Mesenchymal stem cell (in vitro differentiated cells and primary cell): ENCODE measurements around the gene LAMB4.

ENCODE experiments used
- DNase-seq: peaks from one replicate; pipeline ENCODE4 v3.0.0-alpha.2; 2013
- H2AFZ ChIP-seq: one replicate; pipeline ENCODE4 v1.6.1; 2013; ENCODE audit warnings: low read depth, mild to moderate bottlenecking, control low read depth, inconsistent platforms, low read length, moderate library complexity
- H2AK5ac ChIP-seq: 2 replicates; pipeline ENCODE4 v1.6.1; 2013; ENCODE audit warnings: low read length, moderate library complexity, mild to moderate bottlenecking, inconsistent platforms; ENCODE audit not compliant: severe bottlenecking
- H2BK120ac ChIP-seq: one replicate; pipeline ENCODE4 v1.6.1; 2013; ENCODE audit warnings: low read depth, mild to moderate bottlenecking, inconsistent platforms, low read length, moderate library complexity
- H2BK12ac ChIP-seq, 2 experiments: one replicate each; pipeline ENCODE4 v1.6.1; 2013; ENCODE audit warnings: inconsistent platforms in 2 of 2, low read length in 2 of 2, mild to moderate bottlenecking in 2 of 2, moderate library complexity in 2 of 2, control low read depth in 1 of 2
- H2BK15ac ChIP-seq: one replicate; pipeline ENCODE4 v1.6.1; 2013; ENCODE audit warnings: mild to moderate bottlenecking, low read depth, inconsistent platforms; ENCODE audit not compliant: poor library complexity, severe bottlenecking
- H2BK5ac ChIP-seq: 2 replicates; pipeline ENCODE4 v1.6.1; 2013; ENCODE audit warnings: low read depth, mild to moderate bottlenecking, low read length, control low read depth, inconsistent platforms; ENCODE audit not compliant: poor library complexity, severe bottlenecking
- H3K14ac ChIP-seq, 2 experiments: one replicate each; pipeline ENCODE4 v1.6.1; 2013; ENCODE audit warnings: inconsistent platforms in 2 of 2, low read length in 2 of 2, control low read depth in 1 of 2, mild to moderate bottlenecking in 1 of 2, moderate library complexity in 1 of 2
- H3K18ac ChIP-seq, 2 experiments: one replicate each; pipeline ENCODE4 v1.6.1; 2013; ENCODE audit warnings: inconsistent platforms in 2 of 2, low read length in 2 of 2, control low read depth in 1 of 2, low read depth in 1 of 2, mild to moderate bottlenecking in 1 of 2
- H3K23ac ChIP-seq, 2 experiments: one replicate each; pipeline ENCODE4 v1.6.1; 2013; ENCODE audit warnings: inconsistent platforms in 2 of 2, low read length in 2 of 2, mild to moderate bottlenecking in 2 of 2, moderate library complexity in 2 of 2, control low read depth in 1 of 2
- H3K27ac ChIP-seq: 2 replicates; pipeline ENCODE4 v1.5.1; 2013; ENCODE audit warnings: mild to moderate bottlenecking, moderate library complexity, low read length, control low read depth, inconsistent platforms; ENCODE audit not compliant: poor library complexity, severe bottlenecking
- H3K27me3 ChIP-seq, 2 experiments: 2 replicates each; pipeline versions ENCODE4 v1.6.1 to v1.7.0; 2013; ENCODE audit warnings: low read length in 2 of 2, mild to moderate bottlenecking in 2 of 2, moderate library complexity in 2 of 2, control low read depth in 1 of 2, inconsistent platforms in 1 of 2; ENCODE audit not compliant: control insufficient read depth in 1 of 2, insufficient read depth in 1 of 2
- H3K36me3 ChIP-seq, 2 experiments: 2 replicates each; pipeline versions ENCODE4 v1.6.1 to v1.7.0; 2013; ENCODE audit warnings: low read length in 2 of 2, control low read depth in 1 of 2, inconsistent platforms in 1 of 2, low read depth in 1 of 2, mild to moderate bottlenecking in 1 of 2; ENCODE audit not compliant: insufficient read depth in 2 of 2, control insufficient read depth in 1 of 2
- H3K4ac ChIP-seq, 2 experiments: one replicate each; pipeline ENCODE4 v1.6.1; 2013; ENCODE audit warnings: inconsistent platforms in 2 of 2, low read length in 2 of 2, mild to moderate bottlenecking in 2 of 2, moderate library complexity in 2 of 2, control low read depth in 1 of 2, low read depth in 1 of 2
- H3K4me1 ChIP-seq: 2 replicates; pipeline ENCODE4 v1.6.1; 2013; ENCODE audit warnings: low read depth, low read length, control low read depth; ENCODE audit not compliant: control insufficient read depth, insufficient read depth
- H3K4me2 ChIP-seq: 2 replicates; pipeline ENCODE4 v1.6.1; 2013; ENCODE audit warnings: low read length, mild to moderate bottlenecking, inconsistent platforms; ENCODE audit not compliant: poor library complexity, severe bottlenecking
- H3K4me3 ChIP-seq, 2 experiments: 2 replicates each; pipeline versions ENCODE4 v1.5.1 to v1.7.0; 2013; ENCODE audit warnings: low read length in 2 of 2, mild to moderate bottlenecking in 2 of 2, control low read depth in 1 of 2, low read depth in 1 of 2; ENCODE audit not compliant: insufficient read depth in 1 of 2
- H3K79me1 ChIP-seq: replicated peaks from 2 replicates; pipeline ENCODE4 v1.6.1; 2013; ENCODE audit warnings: mild to moderate bottlenecking, control low read depth, low read length, inconsistent platforms; ENCODE audit not compliant: poor library complexity, severe bottlenecking
- H3K9ac ChIP-seq: 2 replicates; pipeline ENCODE4 v1.7.0; 2013; ENCODE audit warnings: mild to moderate bottlenecking, low read length, moderate library complexity
- H3K9me3 ChIP-seq: 2 replicates; pipeline ENCODE4 v1.7.0; 2013; ENCODE audit warnings: mild to moderate bottlenecking, low read length; ENCODE audit not compliant: control insufficient read depth
- H4K8ac ChIP-seq: one replicate; pipeline ENCODE4 v1.6.1; 2013; ENCODE audit warnings: inconsistent platforms, mild to moderate bottlenecking, low read length, moderate library complexity
- H4K91ac ChIP-seq: one replicate; pipeline ENCODE4 v1.6.1; 2013; ENCODE audit warnings: mild to moderate bottlenecking, low read length, inconsistent platforms
- whole genome bisulfite sequencing: methylation state at CpG from one replicate; pipeline ENCODE4 v1.1.7; 2013; ENCODE audit warnings: mixed read lengths; 5-methylcytosine and 5-hydroxymethylcytosine counted together

LAMB4 gene

GRCh38 chr7:108170251-108170650, 40.1 kb upstream of the LAMB4 start:
- Histone ChIP-seq H3K4ac (no peak overlapping the region), H3K27ac (no peak overlapping the region), H3K36me3 (no peaks in the 10 kb centered on the region), H3K23ac (no peak overlapping the region), H2AK5ac (no peak overlapping the region), H2AFZ (no peak overlapping the region), H2BK5ac (no peak overlapping the region), H3K18ac (no peak overlapping the region), H3K4me1 (no peaks in the 10 kb centered on the region), H3K79me1 (no peaks in the 10 kb centered on the region), H3K9me3 (no peaks in the 10 kb centered on the region), H3K9ac (no peak overlapping the region), H2BK12ac (no peak overlapping the region), H4K8ac (no peak overlapping the region), H3K4me3 (no peak overlapping the region), H4K91ac (no peak overlapping the region), H3K4me2 (no peak overlapping the region), H2BK120ac (no peak overlapping the region), H2BK15ac (no peak overlapping the region), H3K14ac (no peak overlapping the region), H3K27me3 (no peaks in the 10 kb centered on the region)
- DNase-seq = no peak
- WGBS = 61% methylated on average over 4 of the region's 5 CpGs

GRCh38 chr7:108167460-108167859, 37.3 kb upstream of the LAMB4 start:
- Histone ChIP-seq H3K79me1 (no peaks in the 10 kb centered on the region), H3K4me3 (peak overlapping the region in 1 of 2 experiments; percentile 67), H3K4me2 (no peak overlapping the region), H2BK15ac (no peak overlapping the region), H2BK5ac (no peak overlapping the region), H3K36me3 (no peaks in the 10 kb centered on the region), H3K14ac (no peak overlapping the region), H3K18ac (no peak overlapping the region), H3K27ac (no peak overlapping the region), H2AFZ (no peak overlapping the region), H3K4ac (no peak overlapping the region), H3K9me3 (no peaks in the 10 kb centered on the region), H2BK120ac (no peak overlapping the region), H3K27me3 (no peaks in the 10 kb centered on the region), H3K9ac (peak overlapping the region; percentile 56), H2BK12ac (no peak overlapping the region), H3K23ac (no peak overlapping the region), H3K4me1 (peaks cover 2% of the 10 kb centered on the region), H4K8ac (no peak overlapping the region), H2AK5ac (no peak overlapping the region), H4K91ac (no peak overlapping the region)
- 97% methylated on average over 5 of the region's 7 CpGs for WGBS
- no peak for DNase-seq

- Histone ChIP-seq H2BK12ac (no peak overlapping the region), H4K91ac (no peak overlapping the region), H3K9ac (no peak overlapping the region), H2BK15ac (no peak overlapping the region), H3K4ac (no peak overlapping the region), H3K4me1 (peaks cover 2% of the 10 kb centered on the region), H2BK120ac (no peak overlapping the region), H3K36me3 (no peaks in the 10 kb centered on the region), H4K8ac (no peak overlapping the region), H3K4me2 (no peak overlapping the region), H3K27ac (no peak overlapping the region), H3K79me1 (no peaks in the 10 kb centered on the region), H3K23ac (no peak overlapping the region), H2AK5ac (no peak overlapping the region), H3K14ac (no peak overlapping the region), H3K9me3 (no peaks in the 10 kb centered on the region), H3K27me3 (no peaks in the 10 kb centered on the region), H2AFZ (no peak overlapping the region), H3K18ac (no peak overlapping the region), H3K4me3 (no peak overlapping the region), H2BK5ac (no peak overlapping the region)
- WGBS = 87% methylated on average over 4 of the region's 5 CpGs
- DNase-seq = no peak
These were observed 36.5 kb upstream of the LAMB4 start for GRCh38 chr7:108166687-108167086.

- Histone ChIP-seq H2BK5ac (no peak overlapping the region), H3K27me3 (no peaks in the 10 kb centered on the region), H2BK15ac (no peak overlapping the region), H3K9ac (no peak overlapping the region), H3K4me1 (peaks cover 2% of the 10 kb centered on the region), H2AK5ac (no peak overlapping the region), H2AFZ (no peak overlapping the region), H3K14ac (no peak overlapping the region), H3K4ac (no peak overlapping the region), H3K4me3 (no peak overlapping the region), H4K8ac (no peak overlapping the region), H3K27ac (no peak overlapping the region), H3K18ac (no peak overlapping the region), H3K9me3 (no peaks in the 10 kb centered on the region), H2BK120ac (no peak overlapping the region), H3K79me1 (no peaks in the 10 kb centered on the region), H3K23ac (no peak overlapping the region), H3K36me3 (no peaks in the 10 kb centered on the region), H2BK12ac (no peak overlapping the region), H3K4me2 (no peak overlapping the region), H4K91ac (no peak overlapping the region)
- WGBS = 92% methylated on average over 2 of the region's 2 CpGs
- no peak for DNase-seq
These were observed 35.6 kb upstream of the LAMB4 start for GRCh38 chr7:108165723-108166122.
